ENCODE data around the gene GHR. TPM values are rescaled to one million over a fixed set of nuclear protein-coding genes. Genes with fewer than 3 reads are reported as not detected.

The GHR gene
- total and polyA plus RNA-seq, 10 donors, result 0.42 to 11.5 (median 5.1) TPM

DNA sequence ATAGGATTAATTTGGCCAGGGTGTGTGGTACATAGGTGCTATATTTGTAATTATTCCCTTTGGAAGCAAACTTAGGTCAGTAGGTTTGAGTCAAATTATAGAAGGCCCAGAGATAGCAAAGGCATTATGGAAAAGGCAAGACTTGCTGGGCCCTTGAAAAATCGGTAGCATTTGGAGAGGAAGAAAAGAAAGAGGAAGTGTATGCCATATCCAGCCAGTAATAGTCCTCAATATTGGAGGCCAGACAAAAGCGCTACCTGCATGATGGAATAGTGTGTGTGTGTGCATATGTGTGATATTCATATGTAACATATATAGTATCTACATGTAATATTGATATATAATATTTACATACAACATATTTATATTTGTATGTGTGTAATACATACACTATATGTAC, 146.1 kb downstream of the GHR start:
- H3K27me3 ChIP-seq (replicated peaks in 1 of 7), result no peaks in the 10 kb centered on the region
- H3K9me3 ChIP-seq, result no peaks in the 10 kb centered on the region
- WGBS, 5 donors, result 84 to 96% (median 89%) methylated on average over 2 of the region's 2 CpGs
- H3K27ac ChIP-seq, result no peak overlapping the region
- H3K36me3 ChIP-seq, result no peaks in the 10 kb centered on the region
- no peak for TF ChIP-seq POLR2A (IDR thresholded peaks at IDR 0.05)
- no peak for TF ChIP-seq POLR2AphosphoS5 (IDR thresholded peaks at IDR 0.05)
- TF ChIP-seq, protein P1, sequence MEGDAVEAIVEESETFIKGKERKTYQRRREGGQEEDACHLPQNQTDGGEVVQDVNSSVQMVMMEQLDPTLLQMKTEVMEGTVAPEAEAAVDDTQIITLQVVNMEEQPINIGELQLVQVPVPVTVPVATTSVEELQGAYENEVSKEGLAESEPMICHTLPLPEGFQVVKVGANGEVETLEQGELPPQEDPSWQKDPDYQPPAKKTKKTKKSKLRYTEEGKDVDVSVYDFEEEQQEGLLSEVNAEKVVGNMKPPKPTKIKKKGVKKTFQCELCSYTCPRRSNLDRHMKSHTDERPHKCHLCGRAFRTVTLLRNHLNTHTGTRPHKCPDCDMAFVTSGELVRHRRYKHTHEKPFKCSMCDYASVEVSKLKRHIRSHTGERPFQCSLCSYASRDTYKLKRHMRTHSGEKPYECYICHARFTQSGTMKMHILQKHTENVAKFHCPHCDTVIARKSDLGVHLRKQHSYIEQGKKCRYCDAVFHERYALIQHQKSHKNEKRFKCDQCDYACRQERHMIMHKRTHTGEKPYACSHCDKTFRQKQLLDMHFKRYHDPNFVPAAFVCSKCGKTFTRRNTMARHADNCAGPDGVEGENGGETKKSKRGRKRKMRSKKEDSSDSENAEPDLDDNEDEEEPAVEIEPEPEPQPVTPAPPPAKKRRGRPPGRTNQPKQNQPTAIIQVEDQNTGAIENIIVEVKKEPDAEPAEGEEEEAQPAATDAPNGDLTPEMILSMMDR (IDR thresholded peaks at IDR 0.05 in 8 of 11, conservative IDR thresholded peaks at IDR 0.05 in 3 of 11), result no peak
- peaks cover 0 to 6% (median 0%) of the 10 kb centered on the region in 6 donors for H3K4me1 ChIP-seq
- intact Hi-C loops (cut with DNase I; ENCODE audit: low total_unique reads), result no loop called here
- no peak overlapping the region for H3K4me3 ChIP-seq
- DNase-seq, result no peak

GRCh38 chr5:42569953-42570548, 146.8 kb downstream of the GHR start:
- Histone ChIP-seq H3K4me3 (no peak overlapping the region), H3K27ac (no peak overlapping the region), H3K9me3 (no peaks in the 10 kb centered on the region), H3K27me3 (replicated peaks in 1 of 7) (no peaks in the 10 kb centered on the region), H3K4me1 (peaks cover 0 to 6% (median 0%) of the 10 kb centered on the region in 6 donors), H3K36me3 (no peaks in the 10 kb centered on the region)
- no peak for DNase-seq
- 78 to 93% (median 85%) methylated on average over 1 of the region's 1 CpG for WGBS, 5 donors
- intact Hi-C loops (cut with DNase I; ENCODE audit: low total_unique reads), result loop anchor here (10.0 kb wide), 1 partner anchor 145 kb away; the partner anchor contains the start of gene GHR
- no peak for TF ChIP-seq POLR2A (IDR thresholded peaks at IDR 0.05)
- TF ChIP-seq, protein P1 (IDR thresholded peaks at IDR 0.05 in 8 of 11, conservative IDR thresholded peaks at IDR 0.05 in 3 of 11), result no peak
- no peak for TF ChIP-seq POLR2AphosphoS5 (IDR thresholded peaks at IDR 0.05)

- Histone ChIP-seq H3K9me3 (no peaks in the 10 kb centered on the region), H3K27me3 (replicated peaks in 1 of 7) (no peaks in the 10 kb centered on the region), H3K27ac (no peak overlapping the region), H3K4me3 (no peak overlapping the region), H3K4me1 (peaks cover 0 to 3% (median 0%) of the 10 kb centered on the region in 6 donors), H3K36me3 (no peaks in the 10 kb centered on the region)
- intact Hi-C loops (cut with DNase I; ENCODE audit: low total_unique reads), result loop anchor here (10.0 kb wide), 1 partner anchor 146 kb away; the partner anchor contains the start of gene GHR
- WGBS, 5 donors, result 74 to 84% (median 81%) methylated on average over 8 of the region's 8 CpGs
- no peak for DNase-seq
- TF ChIP-seq POLR2A (IDR thresholded peaks at IDR 0.05) (no peak), POLR2AphosphoS5 (IDR thresholded peaks at IDR 0.05) (no peak)
- TF ChIP-seq, protein P1 (IDR thresholded peaks at IDR 0.05 in 8 of 11, conservative IDR thresholded peaks at IDR 0.05 in 3 of 11), result no peak
These were observed 148.0 kb downstream of the GHR start for GRCh38 chr5:42570966-42571960.

DNA sequence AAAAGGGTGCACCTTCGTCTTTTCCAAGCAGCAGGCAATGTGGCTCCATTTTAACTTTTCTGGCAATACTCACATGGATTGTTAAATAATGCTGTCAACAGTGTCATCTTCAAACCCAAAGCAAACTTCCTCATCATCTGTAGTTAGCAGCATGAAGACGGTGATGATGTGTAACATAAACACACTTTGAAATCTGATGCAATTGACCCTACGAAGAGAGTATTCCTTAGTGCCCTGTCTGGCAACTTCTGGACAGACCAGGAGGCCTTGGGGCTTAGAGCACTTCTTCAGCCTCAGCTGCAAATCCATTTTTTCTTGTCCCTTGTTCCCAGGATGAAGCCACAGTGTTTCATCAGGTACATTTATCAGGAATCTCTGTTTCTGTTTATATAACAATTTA, 149.1 kb downstream of the GHR start:
- no peaks in the 10 kb centered on the region for H3K9me3 ChIP-seq
- intact Hi-C loops (cut with DNase I; ENCODE audit: low total_unique reads), result loop anchor here (10.0 kb wide), 1 partner anchor 148 kb away; the partner anchor contains the start of gene GHR
- no peaks in the 10 kb centered on the region for H3K36me3 ChIP-seq
- TF ChIP-seq POLR2AphosphoS5 (IDR thresholded peaks at IDR 0.05) (no peak), POLR2A (IDR thresholded peaks at IDR 0.05) (no peak)
- TF ChIP-seq, protein P1 (IDR thresholded peaks at IDR 0.05 in 8 of 11, conservative IDR thresholded peaks at IDR 0.05 in 3 of 11), result no peak
- WGBS, 5 donors, result 85 to 93% (median 90%) methylated on average over 3 of the region's 3 CpGs
- no peaks in the 10 kb centered on the region for H3K4me1 ChIP-seq
- DNase-seq, result no peak
- no peaks in the 10 kb centered on the region for H3K27me3 ChIP-seq (replicated peaks in 1 of 7)
- H3K27ac ChIP-seq, result no peak overlapping the region
- no peak overlapping the region for H3K4me3 ChIP-seq

All from spleen (tissue), 11 donors.